ENCODE measurements around the gene KIF18B.

DNA sequence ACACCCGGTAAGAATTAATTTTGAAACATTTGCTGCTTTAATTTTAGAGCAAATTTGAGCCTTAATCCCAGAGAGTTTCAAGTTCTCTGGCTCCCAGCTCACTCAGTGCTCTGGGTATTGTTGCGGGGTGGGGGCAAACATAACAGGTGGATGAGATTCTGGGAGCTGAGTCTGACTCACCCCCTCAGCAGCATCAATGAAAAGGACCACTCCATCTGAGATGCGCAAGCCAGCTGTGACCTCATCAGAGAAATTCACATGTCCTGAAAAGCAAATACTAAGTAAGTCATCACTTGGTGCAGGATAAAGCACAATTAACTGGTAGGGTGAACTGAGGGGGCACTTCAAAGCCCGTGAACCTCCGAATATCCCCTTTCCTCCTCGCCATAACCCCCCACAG, 68.2 kb downstream of the KIF18B start:
- no peak for TF ChIP-seq CTCF (conservative IDR thresholded peaks at IDR 0.05)
- no peak for TF ChIP-seq EZH2 (IDR thresholded peaks at IDR 0.05; ENCODE audit: low read depth)
